GM10847 (cell line): ENCODE data around the gene NEUROG3.

ENCODE experiments used
- POLR2A ChIP-seq: IDR thresholded peaks from 2 replicates; pipeline ENCODE4 v1.6.1; 2011; ENCODE audit not compliant: insufficient read length; ENCODE audit errors: extremely low read depth

NEUROG3 gene

DNA sequence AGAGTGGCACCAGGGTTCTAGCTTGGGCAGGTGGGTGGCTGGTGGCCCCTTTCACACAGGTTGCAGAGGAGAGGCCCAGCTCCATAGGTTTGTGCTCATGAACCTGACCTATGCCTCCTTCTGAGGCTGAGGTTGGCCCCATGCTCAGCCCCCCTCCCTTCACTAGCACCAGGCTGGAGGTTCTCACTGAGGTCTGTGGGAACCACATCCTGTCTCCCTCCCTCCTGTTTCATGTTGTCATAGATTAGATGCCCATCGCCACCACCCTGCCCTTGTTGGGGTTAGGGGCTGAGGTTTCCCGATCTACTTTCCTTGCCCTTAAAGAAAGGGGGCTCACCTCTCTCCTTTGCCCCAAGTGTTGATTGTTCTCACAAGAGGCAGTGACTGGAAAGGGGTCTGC, 14.7 kb downstream of the NEUROG3 start:
- TF ChIP-seq POLR2A: no peak

DNA sequence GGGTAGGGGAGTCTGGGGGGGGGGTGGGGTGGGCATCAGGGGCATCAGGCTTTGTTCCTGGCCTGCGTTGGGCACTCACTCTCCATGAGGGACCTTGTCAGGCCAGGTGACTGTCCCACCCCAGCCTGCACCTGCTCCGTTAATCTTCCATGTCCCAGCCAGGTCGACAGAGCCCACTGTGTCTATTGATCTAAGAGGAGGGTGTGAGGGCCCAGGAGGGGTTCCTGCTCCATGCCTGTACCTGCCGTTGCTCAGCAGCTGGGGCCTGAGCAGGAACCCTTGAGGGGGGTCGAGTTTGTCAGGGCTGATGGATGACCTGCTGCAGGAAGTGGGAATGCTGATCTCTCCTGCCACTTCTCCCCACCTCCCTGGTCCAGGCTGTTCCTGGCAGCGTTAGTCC, 18.6 kb downstream of the NEUROG3 start:
- TF ChIP-seq POLR2A: no peak

GRCh38 chr10:69553328-69553727, 19.9 kb downstream of the NEUROG3 start:
- TF ChIP-seq POLR2A: no peak

DNA sequence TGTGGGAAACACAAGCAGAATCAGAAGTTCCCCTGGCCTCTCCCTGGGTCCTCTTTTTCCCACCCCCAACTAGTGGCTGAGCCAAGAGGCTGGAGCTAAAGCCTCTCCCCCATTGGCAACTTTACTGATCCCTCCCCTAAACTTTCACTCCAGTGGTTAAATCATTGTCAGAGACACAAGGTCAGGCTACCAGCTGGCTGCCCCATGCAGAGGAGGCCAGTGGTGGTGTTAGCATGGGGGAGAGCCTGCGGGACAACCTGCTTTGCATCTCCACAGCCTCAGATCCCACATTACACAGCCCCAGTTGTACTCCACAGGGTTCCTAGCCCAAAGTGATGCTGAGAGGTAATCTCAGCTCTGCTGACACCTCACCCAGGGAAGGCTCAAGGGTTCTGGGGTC, 21.0 kb downstream of the NEUROG3 start:
- TF ChIP-seq POLR2A: no peak

- no peak for TF ChIP-seq POLR2A
These were observed 23.3 kb downstream of the NEUROG3 start for GRCh38 chr10:69549959-69550358.

- TF ChIP-seq POLR2A: no peak
These were observed 31.8 kb downstream of the NEUROG3 start for GRCh38 chr10:69541463-69541862.

DNA sequence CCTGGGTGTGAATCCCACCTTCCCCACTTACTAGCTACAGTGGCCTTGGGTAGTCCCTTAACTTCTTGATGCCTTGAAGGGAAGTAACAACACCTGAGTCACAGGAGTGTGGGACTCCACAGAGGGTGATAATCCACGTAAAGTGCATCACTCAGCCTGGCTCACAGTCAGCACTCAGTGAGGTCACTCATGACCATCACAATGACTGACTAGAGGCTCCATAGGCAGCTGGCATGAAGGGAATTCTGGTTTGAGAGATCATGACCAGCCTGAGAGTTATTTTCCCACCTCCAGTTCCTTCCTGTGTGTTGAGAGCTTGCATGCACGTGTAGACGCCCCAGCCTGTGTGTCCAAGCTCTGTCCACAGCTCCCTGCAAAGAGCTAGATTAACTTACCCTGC, 34.8 kb downstream of the NEUROG3 start:
- TF ChIP-seq POLR2A: no peak

GRCh38 chr10:69537449-69537848, 35.8 kb downstream of the NEUROG3 start:
- TF ChIP-seq POLR2A: no peak

- TF ChIP-seq POLR2A: no peak
These were observed 39.6 kb downstream of the NEUROG3 start for GRCh38 chr10:69533658-69534057.

DNA sequence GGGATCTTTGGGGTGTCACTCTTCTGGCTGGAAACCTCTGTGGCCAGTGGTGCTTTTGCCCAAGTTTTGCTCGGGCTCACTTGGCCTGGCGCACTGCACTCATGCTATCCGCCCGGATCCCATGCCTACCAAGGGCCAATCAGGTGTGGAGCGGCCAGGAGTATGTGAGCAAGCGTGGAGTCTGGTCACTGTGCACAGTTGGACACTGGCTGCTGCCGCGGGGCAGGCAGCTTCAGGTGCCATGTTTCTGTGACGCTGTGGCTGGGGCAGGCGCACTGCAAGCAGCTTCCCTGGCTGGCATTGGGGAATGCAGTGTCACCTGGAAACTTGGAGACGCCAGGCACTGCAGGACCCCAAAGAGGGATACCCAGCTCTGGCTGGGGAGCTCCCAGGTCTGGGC, 45.3 kb downstream of the NEUROG3 start:
- no peak for TF ChIP-seq POLR2A
